ENCODE data around the gene ARHGEF12. TPM values are rescaled to one million over a fixed set of nuclear protein-coding genes. Genes with fewer than 3 reads are reported as not detected.

The ARHGEF12 gene
- total RNA-seq, 1 donor from 2014 or later: 62.7 TPM

DNA sequence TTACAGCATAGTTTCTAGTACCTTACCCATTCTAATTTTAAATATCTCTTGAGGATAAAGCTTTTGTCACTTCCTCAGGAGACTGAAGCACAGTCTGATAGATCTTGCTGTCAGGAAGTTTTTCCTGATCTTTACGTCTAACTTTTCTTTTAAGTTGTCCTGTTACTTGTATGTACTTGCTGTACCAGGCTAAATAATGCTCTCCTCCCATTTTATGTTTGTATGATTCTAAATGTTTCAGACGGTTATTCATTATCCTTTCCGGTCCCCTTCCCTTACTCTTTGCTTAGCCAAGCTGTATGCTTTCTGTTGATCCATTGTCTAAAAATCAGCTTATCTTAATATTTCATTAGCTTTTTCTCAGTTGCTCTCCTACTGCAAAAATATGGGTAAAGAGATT, 6.0 kb downstream of the ARHGEF12 start:
- ATAC-seq: no peak

DNA sequence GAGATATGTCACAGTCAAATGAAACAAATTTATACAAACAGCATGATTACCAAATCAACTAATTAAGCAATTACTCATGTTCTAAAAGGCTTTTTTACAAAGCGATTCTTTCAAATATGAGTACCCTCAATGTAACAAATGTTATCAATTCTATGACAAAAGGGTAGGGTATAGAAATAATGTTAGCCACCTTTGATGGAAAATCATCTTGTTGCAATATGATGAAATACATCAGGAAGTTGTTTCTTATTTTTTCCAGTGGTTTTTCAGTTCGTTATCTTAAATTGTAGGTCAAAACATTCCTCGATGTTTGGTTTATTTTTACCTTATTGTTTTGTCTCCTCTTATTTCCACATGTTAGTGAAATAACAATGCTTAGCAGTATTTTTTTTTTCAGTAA, 6.5 kb downstream of the ARHGEF12 start:
- no peak for ATAC-seq

DNA sequence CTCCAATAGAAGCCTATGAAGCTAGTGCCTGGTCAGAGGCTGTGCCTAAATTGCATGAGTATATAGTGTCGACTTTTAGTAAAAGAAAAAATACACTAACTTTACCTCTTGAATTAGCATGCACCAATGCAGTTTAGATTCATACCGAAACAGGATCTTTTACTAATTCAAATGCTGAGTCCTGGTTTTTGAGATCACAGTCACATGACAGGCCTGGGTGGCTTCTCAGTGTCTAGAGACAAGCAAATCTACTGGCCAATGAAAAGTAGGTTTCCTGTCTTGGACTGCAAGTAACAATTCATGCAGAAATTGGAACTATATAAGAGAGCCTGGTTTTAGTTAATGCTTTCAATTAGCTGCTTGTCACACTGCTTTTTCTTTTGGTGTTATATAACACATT, 7.2 kb downstream of the ARHGEF12 start:
- ATAC-seq: no peak

DNA sequence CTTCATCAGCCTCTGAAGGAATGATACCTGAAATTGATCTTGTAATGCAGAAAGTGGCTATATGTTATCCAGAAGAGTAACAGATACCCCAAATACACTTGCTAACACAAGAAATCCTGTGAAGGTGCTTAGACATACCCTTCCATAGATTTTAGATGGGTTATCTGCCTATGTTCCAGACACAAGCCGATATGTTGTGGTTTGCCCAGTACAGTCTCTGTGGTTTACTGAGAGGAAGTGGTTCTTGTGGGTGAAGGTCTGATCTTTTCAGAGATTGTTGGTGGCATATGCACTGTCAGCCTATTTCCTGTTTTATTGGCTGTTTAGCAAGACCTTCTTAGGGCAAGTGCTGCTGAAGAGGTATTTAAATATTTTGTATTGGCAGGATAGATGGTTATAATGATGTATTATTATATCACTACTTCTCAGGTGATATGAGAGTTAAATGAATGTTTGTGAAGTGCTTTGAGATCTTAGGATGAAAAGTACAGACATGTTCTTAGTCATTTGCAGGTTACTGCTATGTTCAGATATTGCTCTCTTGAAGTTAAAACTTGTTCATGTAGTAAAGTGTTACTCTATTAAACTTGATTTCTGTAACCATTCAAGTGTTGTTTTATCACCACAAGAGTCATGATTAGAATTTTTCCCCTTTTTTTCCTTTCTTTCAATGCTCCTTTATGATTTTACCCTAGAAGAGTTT, 8.2 kb downstream of the ARHGEF12 start:
- ATAC-seq: peak; percentile 23

DNA sequence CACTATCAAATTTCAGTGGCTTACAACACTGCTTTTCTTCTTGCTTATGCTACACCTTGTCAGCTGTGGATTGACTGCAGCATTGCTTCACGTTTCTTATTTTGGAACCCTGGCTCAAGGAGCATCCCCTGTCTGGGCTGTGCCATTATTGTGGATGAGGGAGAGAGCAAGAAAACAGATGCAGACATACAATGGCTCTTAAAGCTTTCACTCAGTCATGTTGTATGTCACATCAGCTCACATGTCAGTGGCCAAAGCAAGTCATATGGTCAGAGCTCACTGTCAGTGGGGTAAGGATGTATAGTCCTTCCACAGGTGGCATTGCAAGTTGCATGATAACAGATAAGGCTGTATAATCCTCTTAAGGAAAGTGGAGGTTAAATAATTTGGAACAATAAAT, 10.0 kb downstream of the ARHGEF12 start:
- ATAC-seq: no peak

DNA sequence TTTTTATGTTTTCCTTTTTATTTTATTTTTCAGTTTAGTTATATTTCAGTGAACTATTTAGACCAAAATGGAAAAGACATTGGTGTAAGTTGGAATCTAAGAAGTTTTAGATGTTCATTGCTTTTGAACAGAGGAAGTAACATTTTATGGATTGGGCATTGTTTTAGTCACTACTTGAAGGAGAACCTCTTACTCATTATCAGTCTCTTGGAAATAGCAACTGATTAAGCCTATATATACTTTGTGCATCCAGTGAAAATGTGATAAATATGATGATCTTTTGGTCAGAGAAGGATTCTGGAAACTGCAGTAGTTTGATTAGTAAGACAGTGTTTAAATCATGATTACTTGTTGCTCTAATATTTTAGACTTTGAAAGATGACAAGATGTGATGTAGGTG, 14.4 kb downstream of the ARHGEF12 start:
- no peak for ATAC-seq

DNA sequence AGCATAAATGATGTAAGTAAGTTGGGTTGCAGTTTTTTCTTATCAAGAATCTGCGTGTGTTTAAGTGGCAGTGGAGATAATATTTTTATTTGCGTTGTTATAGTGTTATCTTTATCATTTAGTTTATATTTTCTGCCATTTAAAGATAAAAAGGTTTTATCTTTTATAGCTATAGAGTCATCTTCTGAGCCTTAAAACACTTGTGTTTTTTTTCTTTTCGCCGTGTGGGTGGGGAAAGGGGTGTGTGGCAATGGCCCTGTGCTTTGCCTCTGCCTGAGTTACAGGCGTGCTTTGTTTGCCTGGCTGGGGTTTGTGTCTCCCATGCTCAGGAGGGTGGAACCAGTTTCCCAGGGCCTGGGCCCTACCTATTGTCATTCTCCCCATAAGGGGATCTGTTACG, 16.2 kb downstream of the ARHGEF12 start:
- peak; percentile 41 for ATAC-seq

DNA sequence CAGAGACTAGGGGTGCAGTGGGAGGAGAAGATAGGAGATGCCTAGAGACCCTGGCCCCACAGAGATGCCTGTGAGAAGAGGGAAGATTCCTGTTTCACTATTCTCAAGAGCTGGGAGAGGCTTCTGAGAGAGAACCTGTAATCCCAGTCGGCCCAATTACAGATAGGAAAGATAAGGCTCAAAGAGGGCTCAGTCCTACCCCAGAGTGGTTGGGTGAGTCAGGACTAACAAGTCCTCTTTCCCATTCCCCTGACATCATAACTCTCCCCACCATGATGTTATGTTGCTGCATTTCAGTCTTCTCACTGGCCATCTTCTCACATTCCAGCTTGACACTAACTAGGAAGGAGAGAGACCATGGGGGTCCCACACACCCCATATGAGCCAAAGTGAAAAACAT, 17.9 kb downstream of the ARHGEF12 start:
- ATAC-seq: no peak

DNA sequence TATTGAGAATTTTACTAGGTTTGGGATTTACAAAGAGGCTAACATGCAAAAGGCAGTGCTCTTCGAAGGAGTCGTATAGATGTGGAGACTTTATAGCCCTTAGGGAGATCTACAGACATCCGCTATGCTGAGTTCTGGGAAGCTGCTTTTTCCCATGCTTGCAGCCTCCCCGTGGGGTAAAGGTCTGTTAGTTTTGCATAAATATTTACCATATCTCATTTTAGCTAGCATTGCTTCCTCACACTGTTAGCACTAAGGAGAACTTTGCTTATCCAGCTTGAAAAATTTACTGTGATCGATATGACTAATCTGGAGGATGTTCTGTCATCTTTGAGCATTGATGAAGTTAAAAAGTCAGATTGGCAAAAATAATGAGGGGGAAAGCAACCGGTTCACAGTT, 18.6 kb downstream of the ARHGEF12 start:
- ATAC-seq: no peak

DNA sequence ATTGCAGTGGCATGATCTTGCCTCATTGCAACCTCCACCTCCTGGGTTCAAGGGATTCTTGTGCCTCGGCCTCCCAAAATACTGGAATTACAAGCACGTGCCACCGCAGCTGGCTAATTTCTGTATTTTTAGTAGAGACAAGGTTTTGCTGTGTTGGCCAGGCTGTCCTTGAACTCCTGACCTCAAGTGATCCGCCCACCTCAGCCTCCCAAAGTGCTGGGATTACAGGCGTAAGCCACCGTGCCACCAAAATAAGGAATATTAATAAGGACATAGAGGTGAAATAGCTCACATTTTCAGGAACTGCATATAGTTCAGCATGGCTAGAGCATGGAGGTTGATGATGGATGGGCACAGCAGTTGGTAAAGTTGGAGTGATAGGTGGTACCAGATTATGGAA, 21.4 kb downstream of the ARHGEF12 start:
- no peak for ATAC-seq

DNA sequence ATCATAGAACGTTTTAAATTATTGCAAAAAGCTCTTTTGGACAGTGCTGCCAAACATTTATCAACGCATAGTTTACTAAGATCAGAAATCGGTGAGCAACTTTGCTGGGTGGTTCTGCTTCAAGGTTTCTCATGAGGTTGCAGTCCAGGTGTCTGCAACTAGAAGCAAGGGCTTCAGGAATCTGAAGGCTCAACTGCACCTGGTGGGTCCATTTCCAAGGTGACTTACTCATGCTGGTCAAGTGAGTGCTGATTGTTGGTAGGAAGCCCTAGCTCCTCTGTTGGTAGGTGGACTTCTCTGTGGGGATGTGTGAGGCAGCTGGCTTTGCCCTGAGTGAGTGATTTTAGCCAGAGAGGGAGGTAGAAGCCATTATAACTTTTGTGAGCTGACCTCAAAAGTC, 22.5 kb downstream of the ARHGEF12 start:
- no peak for ATAC-seq

DNA sequence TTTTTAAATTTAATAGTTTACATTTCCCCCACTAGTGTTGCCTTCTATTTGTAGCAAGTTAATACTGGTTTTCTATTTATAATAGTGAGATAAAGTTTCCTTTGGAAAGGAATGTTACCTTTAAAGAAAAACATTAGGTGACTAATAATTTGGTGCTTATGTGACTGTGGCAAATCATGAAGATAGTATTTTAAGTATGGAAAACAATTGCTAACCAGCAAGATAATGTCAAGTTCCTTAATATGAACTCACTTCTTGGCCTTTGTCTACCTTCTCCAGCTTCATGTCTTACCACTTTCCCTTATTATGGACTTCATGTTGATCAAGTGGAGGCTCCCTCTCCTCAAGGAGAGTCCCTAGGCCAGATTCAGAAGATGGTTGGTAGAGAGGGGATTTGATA, 27.2 kb downstream of the ARHGEF12 start:
- no peak for ATAC-seq

DNA sequence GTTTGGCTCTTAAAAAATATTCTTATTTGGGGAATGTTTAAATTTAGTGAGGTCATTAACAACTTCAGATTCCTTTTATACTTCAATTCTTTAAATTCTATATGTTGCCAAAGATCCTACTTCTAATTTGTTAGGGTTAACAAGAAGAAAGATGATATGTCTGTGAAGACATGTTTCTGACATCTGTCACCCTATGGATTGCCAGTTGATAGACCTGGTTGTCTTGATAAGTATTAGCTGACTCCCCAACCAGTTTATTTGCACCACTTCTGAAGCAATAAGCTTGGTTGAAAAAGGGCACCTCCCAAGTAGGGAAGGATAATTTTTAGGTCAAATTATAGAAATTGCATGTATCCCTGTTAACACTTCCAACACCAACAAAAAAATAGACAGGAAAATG, 29.3 kb downstream of the ARHGEF12 start:
- ATAC-seq: no peak

DNA sequence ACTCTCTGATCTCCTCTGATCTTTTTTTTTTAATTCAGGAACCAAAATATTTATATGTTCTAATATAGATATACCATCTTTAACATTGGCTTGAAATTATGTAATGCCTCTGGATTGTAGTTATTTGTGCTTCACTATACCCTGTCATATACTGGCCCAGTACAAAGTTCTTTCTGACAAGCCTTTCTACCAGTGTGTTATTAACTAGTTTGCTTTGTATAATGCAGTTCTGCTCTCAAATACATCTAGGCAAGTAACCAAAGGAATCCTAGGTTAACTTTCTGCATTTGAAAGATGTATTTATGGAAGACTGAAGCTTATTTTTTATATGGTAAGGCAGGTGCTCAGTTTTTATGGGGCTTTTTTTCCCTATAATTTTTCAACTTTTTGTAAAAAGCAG, 36.1 kb downstream of the ARHGEF12 start:
- ATAC-seq: no peak

DNA sequence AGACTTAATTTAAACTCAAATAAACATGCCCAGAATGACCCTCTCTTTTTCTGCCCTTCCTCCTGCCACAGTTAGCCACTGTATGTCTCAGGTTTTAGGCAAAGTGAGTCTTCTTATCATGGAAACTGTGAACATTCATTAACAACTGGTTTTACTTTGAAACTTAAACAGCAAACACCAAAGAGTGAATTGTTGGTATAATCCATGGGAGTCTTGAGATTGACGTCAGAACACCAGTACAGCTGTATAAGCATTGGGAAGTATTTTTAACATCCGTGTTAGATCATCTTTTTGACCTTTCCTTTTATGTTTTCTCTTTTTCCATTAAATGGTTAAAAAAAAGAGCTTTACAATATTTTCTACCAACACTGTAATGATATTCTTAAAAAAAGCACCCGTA, 38.9 kb downstream of the ARHGEF12 start:
- no peak for ATAC-seq

DNA sequence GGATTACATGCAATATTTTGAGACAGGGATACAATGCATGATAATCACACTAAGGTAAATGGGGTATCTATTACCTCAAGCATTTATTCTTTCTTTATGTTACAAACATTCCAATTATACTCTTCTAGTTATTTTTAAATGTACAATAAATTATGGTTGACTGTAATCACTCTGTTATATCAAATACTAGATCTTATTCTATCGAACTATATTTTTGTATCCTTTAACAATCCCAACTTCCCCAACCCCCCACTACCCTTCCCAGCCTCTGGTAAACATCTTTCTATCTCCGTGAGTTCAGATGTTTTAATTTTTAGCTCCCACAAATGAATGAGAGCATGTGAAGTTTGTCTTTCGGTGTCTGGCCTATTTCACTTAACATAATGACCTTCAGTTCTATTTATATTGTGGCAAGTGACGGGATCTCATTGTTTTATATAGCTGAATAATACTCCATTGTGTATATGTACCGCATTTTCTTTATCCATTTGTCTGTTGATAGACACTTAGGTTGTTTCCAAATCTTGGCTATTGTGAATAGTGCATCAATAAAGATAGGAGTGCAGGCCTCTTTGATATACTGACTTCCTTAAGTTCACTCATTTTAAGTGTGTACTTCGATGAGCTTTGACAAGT, 40.5 kb downstream of the ARHGEF12 start:
- ATAC-seq: no peak

DNA sequence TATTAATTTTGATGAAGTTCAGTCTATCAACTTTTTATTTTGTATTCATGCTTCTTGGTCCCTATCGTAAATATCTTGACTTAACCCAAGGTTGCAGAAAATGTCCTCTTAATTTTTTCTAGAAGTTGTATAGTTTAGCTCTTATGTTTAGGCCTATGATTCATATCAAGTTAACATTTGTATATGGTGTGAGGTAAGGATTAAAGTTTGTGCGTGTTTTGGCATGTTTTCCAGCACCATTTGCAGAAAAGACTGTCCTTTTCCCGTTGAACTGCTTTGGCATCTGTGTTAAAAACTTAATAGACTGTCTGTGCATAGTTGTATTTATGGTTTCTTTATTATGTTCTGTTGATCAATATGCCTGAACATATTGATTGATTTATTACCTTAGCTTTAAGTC, 42.3 kb downstream of the ARHGEF12 start:
- ATAC-seq: peak; percentile 67

DNA sequence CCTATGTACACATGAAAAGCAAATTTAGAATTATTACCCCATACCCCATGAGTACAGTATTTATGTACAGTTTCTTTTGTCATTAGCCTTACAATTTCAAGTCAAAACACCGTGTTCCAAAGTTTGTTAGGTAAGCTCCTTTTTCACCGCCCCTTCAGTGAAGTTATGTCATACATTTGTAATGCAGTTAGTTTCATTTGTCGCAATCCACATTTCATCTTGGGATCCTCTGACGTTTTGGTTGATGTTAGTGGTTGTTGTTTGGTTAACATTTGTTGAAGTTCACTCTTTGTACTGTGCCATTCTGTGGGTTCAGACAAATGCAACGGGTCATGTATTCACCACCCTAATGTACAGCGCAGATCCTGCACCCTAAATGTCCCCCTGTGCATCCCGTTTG, 45.2 kb downstream of the ARHGEF12 start:
- no peak for ATAC-seq

DNA sequence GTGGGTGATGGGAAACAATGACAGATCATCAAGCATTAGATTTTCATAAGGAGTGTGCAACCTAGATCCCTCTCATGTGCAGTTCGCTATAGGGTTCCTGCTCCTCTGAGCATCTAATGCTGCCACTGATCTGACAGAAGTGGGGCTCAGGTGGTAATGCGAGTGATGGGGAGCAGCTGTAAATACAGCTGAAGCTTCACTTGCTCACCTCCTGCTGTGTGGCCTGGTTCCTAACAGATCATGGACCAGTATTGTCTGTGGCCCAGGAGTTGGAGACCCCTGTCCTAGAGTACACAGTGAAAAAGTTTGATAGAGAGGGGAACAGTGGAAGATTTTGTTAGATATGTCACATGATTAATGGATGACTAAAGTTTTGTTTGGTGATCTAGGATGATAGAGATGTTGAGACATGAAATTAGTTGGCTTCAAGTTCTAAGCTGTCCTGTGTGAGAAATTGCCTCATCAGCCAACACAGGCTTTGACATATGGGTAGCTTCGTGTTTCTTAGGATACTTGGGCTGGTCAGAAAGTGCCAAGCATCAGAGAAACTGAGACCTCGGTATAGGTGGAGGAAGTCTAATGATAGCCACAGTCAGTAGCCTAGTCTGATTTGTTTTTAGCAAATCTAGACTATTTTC, 47.4 kb downstream of the ARHGEF12 start:
- peak; percentile 80 for ATAC-seq

DNA sequence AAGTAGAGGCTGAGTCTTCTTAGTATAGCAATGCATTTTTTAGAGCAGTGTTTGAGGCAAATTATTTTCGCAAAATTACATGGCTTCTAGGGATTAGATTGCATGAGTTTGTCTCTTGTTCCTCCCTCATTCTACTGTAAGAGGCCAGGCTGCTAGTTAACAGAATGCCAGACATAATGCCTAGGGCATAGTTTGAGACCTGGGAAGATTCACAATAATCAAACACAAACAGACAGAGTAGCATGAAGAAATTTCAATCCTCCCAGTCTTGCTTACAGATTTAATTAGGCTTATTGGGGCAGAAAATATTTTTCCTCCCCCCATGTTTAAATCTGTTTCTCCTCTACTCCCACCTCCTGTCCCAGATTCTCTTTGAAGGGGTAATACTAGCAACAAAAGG, 48.3 kb downstream of the ARHGEF12 start:
- ATAC-seq: no peak

DNA sequence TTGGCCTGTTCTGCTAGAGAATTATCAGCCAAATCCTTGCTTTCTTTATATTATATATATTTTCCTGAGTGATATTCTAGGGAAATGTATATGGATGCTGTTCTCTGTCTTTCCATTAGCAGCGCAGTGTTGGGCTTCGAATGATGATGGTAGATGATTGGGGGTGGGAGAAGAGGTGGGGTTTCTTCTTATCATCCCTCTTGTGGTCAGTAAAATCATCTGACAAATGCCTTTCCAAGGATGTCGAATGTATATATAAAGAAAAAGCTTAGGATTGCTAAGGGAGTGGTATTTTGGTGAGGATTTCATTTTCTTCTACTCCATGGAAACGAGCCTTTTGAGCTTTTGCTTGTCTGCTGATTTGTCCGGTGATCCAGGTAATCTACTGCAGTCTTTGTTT, 48.9 kb downstream of the ARHGEF12 start:
- ATAC-seq: no peak

DNA sequence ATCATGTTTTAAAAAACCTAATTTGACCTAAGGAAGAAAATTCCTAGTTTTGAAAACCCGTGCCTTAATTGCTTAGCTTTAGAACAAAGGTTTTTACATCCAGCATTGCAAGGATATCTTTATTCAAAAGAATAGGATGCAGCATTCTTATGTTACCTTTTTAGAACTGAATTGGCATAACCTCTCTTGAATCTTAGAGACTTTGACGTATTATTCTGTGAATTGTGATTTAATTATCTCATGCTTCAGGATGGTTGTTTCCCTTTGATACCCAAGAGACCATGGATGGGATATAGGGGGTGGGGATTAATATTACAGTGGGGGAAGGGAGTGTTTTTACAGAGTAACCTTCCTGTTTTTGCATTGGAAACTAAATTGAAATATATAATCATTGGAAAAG, 49.4 kb downstream of the ARHGEF12 start:
- ATAC-seq: no peak

DNA sequence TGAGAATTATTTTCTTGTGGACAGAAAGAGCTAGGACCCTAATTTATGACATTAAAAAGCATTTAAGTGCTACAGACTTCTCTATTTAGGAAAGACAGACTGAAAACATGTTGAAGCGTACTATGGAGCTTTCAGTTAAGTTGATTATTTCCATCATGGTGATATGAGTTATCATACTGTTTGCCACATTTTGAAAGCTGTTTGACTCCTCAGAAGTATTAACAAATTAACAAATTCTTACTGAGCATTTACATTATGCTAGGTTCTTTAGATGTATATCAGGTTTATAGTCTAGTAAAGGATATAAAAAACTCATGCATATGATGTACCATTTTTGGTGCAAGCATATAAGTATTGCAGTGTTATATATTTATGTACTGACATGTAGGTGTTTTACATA, 50.1 kb downstream of the ARHGEF12 start:
- no peak for ATAC-seq

DNA sequence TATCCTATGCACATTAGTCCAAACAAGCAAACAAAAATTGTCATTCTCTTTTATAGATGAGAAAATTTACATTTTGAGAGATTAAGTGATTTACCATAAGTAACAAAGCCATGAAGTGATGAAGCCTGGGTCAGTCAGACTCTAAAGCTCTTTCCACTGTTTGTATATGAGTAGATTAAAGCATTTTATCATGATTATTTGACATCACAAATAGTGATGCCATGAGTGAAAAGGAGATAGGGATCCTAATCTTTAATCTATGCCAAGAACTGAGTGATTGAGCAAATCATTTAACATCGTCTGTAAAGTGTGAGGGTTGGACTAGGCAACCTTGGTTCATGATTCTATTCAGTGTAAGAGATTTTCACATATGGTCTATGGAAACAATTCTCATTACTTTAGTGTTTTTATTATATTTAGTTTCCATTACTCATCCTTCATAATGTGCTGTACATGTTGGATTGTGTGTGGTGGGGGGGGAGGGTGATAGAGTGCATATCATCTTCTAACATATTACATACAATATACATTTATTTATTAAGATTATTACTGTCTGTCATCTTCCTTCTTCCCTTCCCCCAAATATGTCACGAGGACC, 50.7 kb downstream of the ARHGEF12 start:
- ATAC-seq: no peak

Data from esophagus mucosa (tissue), 1 donor.